GM21576 (cell line): ENCODE measurements around the gene ST6GAL1.
"Not testable (repeated sequence)": the region's sequence is repeated elsewhere in the genome, so short reads cannot be mapped to it uniquely, and the experiment has no call there.

ENCODE experiments used
- ATAC-seq: cut with Tn5 transposase; IDR thresholded peaks from one replicate; pipeline ENCODE4 v1.9.1; 2021; ENCODE audit warnings: mild to moderate bottlenecking, moderate library complexity; ENCODE audit not compliant: unreplicated experiment

The ST6GAL1 gene

DNA sequence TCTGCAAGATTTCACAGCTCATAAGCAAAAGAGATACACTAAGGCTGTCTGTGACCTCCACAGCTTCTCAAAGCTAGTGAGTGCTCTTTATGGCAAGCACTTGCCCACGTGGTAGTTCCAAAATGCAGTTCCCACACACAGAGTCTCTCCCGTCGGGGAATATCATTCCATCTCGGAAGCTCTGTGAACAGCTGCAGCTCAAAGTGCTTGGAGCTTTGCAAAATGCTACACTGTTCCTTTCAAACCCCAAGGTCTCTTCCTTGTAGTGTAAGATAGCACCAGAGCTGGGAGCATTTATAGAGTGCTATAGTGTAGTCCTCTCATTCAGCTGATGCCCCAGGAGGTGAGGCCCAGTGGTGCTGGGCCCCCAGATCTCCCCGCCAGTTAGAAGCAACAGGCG is 36.1 kb downstream of the ST6GAL1 start:
- ATAC-seq = no peak

DNA sequence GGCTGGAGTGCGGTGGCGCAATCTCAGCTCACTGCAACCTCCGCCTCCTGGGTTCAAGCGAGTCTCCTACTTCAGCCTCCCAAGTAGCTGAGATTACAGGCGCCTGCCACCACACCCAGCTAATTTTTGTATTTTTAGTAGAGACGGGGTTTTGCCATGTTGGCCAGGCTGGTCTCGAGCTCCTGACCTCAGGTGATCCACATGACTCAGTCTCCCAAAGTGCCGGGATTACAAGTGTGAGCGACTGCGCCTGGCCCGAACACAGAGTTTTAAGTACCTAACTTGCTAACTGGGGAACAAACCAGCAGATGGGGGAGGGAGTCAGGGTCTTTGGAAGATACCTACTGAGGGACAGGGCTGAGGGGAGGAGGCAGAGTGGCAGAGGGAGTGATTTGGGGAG is 36.9 kb downstream of the ST6GAL1 start:
- not testable (repeated sequence) for ATAC-seq

DNA sequence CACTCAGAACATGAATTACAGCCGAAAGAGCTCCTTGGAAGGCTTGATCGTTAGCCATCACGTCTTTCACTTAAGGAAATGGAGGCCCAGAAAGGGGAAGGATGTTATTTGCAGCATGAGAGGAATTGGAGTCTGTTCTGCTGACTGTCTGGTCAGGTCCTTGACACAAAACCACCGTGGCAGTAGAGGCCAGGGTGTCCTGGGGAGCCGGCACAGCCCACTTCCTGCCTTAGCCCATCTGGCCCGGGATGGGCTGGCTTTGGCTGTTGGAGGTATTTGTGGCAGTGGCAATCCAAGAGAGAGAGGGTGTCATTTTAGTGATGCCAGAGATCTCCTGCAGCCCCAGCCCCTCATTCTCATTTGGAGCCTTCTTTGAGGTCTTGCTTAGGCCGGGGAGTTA is 37.4 kb downstream of the ST6GAL1 start:
- no peak for ATAC-seq

DNA sequence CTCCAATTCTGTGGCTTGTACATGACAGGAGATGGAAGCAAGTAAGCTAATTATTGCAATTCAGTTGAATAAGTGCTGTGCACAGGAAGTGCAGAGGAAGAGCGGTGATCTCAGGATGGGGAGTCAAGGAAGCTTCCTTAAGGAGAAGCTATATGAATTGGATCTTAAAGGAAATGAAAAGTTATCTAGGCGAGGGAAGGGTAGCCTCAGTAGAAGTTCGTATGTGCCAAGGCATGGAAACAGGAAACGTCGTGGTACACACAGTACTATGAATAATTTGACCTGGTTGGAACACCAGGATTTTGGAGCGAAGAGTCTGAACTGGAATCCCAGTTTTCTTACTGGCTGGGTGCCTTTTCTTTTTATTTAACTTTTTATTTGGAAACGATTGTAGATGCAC is 39.3 kb downstream of the ST6GAL1 start:
- ATAC-seq = no peak

DNA sequence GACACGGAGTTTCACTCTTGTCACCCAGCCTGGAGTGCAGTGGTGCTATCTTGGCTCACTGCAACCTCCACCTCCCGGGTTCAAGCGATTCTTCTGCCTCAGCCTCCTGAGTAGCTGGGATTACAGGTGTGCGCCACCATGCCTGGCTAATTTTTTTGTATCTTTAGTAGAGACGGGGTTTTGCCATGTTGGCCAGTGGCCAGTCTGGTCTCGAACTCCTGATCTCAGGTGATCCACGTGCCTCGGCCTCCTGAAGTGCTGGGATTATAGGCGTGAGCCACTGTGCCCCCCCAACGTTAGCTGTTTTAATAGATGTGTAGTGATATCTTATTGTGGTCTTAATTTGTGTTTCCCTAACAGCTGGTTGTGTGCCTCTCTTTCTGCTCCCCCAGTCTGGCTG is 40.8 kb downstream of the ST6GAL1 start:
- ATAC-seq = not testable (repeated sequence)

DNA sequence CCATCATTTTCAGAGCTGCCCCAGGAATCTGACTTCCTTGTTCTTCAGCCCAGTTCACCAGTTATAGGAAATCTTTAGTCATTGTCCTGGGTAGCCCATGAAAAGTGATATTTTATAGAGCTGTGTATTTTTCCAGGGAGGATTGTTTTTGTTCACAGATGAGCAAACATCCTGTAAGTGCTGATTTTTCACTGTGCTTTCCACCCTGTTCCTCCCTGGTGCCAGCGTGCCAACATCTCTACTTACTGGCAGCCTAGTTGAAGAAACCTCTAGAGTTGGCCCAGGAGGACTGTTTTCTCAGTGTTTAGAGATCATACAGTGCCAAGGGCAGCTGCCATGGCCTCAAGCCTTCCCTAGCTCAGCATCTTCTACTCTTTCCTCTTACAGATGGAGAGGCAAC is 41.3 kb downstream of the ST6GAL1 start:
- no peak for ATAC-seq

DNA sequence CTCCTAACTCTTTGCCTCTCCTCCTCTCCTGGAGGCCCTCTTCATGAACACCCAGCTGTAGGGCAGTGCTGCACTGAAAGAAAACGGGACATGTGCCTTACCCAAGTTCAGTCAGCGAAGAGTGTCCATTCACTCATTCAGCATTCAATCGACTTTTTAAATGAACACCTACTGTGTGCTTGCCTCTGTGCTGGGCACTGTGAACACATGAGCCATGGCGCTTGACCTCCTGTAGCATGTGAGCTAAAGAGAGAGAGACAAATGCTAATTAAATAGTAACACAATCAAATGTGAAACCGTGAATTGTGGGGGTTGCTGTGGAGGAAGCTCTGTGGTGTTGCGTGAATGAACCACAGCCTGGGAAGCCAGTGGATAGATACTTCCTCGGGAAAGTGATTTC is 43.4 kb downstream of the ST6GAL1 start:
- ATAC-seq = no peak

DNA sequence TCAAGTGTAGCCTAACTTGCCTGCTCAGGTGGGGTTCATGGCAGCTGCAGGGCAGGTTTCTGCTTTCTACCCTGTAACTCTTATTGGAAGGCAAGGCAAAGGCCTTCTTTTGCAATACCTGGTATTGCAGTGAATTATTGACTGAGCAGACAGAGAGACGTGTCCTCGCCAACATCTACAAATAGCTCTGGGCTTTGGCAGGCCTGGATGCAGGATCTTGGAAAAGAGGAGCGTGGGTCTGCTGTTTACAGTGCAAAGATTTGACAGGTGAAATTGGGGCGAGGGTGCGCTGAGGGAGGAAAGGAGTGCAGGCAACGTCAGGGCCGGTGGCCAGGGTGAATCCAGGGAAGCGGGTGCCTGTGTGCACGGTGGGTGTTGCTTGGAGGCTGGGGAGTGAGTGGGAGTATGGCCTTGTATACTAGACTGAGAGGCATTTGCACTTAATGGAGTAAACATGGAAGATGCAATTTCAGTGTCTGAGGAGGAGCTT is 44.5 kb downstream of the ST6GAL1 start:
- no peak for ATAC-seq

DNA sequence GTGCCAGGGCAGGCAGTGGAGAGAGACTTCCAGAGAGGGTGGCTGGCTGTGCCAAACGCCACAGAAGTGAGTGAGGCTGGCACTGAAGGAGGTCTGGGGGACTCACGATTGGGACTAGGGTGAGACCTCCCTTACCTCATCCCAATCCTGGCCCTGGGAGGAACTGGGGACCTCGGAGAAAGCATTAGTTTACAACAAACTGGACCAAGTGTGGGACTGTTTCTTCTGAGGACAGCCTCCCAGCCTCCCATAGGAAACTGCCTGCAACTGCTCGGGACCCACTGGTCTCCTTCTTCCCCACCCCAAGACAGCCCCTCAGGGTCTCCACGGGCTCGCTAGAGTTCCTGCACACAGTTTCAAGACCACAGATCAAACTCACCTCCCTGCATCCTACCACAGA is 45.4 kb downstream of the ST6GAL1 start:
- ATAC-seq = no peak

DNA sequence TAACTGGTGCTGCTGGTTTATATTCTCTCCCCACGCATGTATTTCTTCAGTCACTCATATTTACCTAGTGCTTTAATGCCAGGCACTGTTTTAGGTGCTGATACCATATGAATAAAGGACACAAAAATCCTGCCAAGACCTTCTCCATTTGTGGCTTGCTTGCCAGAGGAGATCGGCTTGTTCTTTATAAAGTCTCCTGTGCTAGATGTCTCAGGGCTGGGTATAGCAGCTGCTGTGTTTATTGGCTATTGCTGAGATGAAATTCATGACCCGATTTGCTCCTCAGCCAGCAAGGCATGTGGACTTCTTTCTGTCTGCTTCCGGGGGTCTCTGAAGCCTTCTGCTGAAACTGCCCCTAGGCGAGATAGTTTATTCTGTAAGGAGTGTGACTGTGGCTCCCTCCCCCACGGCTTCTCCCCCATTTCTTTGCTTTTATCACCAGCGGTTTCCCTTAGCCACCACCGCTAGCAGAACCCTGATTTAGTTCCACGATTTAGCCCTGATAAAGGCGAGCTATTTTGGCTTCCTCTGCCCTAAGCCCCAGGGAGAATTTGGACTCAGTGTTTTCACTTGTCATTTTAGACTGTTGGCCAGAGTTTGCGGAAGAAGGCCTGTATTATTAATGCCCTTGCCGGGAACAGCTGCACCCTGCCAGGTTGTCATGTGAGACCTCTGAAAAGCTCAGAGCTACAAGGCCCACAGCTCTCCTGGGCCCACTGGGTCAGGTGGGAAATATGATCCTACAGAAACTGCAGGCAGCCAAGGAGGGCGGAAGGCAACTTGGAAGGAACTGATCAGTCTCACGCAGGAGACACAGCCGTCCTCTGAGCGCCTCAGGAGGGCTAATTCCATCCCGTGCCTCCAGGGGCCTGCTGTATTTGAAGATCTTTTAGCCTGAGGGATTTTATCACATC is 46.8 kb downstream of the ST6GAL1 start:
- ATAC-seq = no peak

DNA sequence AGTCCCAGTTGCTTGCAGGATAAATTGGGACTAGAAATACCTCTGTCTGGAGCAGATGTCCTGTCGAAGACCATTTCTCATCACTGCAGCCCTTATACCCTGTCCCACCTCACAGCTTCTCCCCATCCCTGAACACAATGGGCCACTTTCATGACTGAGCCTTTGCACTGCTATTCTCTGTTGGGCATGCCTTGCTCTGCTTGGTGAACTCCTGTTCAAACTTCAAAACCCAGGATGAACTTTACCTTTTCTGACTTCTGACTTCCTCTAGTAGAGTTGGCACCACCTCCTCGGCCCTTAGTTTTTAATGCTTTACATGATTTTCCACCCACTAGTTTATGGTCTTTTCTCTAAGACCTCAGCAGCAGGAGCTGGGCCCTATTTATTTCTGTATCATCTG is 48.4 kb downstream of the ST6GAL1 start:
- no peak for ATAC-seq

DNA sequence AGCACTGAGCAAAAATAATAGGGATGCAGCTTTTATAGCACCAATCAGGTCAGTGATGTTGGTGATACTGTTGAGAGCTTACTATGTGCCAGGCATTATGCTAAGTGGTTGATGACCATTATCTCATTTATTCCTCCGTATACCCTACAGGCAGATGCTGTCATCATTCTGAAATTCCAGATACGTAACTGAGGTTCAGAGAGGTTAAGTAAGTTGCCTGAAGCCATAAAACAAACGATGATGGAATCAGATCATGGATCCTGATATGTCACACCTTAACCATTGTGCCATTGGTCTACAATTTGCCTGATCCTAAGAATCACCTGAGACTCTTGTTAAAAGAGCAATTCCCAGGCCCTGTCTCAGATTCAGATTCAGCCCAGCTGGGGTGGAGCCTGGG is 49.5 kb downstream of the ST6GAL1 start:
- ATAC-seq = no peak

DNA sequence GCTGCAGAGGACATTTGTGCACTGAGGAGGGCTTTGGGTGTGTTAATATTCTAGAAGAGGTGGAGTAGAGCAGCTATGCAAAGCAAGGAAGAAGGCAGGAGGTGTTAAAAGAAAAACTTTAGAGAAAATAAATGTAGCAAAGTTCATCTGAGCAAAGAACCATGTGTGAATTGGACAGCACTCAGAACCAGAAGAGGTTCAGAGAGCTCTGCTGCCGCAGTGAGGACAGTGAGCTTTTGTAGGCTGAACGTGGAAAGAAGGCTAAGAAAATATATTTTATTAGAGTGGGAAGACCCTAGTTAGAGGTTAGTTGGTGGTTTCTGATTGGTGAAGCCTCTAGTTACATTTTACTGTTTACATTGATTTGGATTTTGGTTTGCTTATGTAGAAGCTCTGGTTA is 50.7 kb downstream of the ST6GAL1 start:
- ATAC-seq = no peak

DNA sequence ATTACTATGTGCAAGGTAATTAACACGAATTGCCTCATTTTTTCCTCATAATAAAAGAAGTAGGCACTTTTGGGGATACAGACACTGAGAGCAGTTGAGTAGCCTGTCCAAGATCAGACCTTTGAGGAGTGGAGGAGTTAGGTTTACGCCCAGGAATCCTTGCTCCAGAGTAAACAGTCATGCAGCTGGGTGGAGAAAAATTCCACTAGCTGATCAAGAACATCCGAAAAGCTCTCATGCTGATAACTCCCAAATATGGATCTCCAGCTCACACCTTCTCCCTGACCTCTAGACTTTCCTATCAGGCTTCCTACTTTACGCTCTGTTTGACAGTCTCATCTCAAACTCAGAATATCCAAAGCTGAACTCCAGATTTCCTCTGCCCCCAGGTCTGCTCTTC is 53.3 kb downstream of the ST6GAL1 start:
- no peak for ATAC-seq

DNA sequence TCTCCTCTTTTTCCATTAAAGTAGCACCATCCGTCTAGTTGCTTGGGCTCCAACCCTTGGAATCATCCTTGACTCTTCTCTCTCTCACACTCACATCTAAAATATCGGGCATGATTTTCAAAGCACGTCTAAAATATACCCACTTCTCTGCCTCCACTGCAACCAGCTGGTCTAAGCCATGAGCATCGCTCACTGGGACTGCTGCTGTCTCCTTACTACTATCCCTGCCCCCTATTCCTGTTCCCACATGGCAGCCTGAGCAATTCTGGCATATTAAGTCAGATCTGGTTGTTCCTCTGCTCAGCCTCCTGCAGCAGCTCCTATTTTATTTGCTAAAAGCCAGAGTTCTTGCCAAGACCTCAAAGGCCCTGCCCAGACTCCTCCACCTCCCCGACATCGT is 53.7 kb downstream of the ST6GAL1 start:
- no peak for ATAC-seq

DNA sequence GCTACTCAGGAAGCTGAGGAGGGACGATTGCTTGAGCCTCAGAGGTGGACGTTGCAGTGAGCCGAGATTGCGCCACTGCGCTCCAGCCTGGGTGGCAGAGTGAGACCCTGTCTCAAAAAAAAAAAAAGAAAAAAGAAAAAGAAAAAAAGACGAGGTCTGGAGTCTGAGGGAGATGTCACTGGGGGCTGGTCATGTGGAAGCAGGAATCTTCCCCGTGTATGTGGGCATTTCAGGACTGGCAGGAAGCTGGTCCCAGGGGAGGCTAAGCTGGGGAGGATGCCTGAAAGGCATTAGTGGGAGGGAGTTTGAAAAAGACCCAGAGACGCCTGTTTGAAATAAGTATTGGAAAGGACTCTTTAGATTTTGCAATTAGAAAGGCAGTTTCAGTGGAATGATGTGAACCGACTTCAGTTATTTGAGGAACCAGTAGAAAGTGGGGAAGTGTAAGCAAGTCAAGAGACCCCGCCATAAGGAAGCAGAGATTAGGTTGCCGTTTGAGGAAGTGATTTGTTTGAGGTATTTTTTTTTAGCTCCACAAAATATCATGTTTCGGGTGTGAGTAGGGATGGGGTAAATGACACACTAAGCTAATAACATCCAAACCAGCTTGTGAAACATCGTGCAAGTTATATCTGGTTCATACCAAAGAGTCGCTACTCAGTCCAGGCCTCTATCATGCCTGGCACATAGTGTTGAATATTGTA is 55.5 kb downstream of the ST6GAL1 start:
- peak; percentile 57 for ATAC-seq

DNA sequence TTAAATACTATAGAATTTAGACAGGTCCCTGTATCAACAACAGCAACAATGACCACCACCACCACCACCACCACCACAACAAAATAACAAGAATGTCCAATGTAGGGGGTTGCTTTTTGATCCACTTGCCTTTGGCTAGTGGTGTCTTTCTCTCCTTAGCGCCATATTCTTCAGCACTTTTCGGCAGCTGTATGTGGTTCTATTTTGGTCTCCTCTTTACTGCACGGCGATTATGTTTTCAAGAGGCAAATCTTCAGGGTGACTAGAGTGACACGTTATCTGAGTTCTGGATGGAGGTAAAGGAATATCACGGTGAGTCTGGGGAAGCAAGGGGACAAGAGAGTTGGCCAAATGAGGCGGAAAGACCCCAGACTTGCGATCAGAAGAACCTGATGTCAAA is 56.1 kb downstream of the ST6GAL1 start:
- no peak for ATAC-seq

DNA sequence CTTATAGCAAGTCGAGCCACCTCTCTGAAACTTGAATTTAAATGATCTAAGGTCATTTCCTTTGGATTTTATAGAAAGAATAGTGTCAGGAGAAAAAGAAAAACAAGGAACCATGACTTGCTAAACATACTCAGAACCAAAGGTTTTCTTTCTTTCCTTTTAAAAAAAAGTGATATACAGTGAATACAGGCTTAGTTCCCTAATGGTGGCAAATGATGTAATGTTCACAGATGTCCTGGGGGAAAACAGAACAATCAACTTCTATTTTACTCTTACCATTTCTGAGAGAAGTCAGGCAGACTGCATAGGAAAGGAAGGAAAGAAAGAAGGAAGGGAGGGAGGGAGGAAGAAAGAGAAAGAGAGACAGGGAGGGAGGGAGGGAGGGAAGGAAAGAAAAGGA is 56.5 kb downstream of the ST6GAL1 start:
- ATAC-seq = no peak

DNA sequence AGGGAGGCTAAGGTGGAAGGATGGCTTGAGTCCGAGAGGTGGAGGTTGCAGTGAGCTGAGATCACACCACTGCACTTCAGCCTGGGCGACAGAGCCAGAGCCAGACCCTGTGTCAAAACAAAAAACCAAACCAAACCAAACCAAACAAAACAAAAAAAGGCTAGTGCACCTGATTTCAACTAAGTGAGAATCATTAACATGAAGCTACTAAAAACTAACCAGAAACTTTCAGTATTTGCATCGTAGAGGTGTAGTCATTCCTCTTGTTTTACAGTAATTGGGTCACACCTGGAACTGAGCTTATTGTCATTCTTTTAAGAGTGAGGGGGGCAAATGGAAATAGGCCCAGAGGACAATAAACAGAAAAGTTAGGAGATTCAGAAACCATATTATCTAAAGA is 58.5 kb downstream of the ST6GAL1 start:
- peak; percentile 74 for ATAC-seq

DNA sequence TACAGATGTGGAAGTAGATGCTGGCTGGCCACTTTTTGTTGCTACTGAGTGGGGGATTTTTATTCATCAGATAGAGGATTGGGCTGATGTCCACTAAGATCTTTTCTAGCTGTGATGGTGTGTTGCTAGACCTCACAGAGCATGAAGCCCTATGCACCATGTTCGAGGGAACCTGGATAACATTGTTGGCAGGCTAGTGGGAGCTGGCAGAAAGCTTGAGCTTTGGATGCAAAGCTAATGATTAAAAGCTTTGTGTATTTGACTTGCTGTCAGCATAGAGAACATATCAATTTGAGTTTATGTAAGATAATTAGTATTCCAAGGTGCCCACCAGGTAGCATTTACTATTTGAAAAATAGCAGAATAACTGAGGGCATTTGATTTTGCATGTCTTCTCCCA is 59.1 kb downstream of the ST6GAL1 start:
- ATAC-seq = no peak

DNA sequence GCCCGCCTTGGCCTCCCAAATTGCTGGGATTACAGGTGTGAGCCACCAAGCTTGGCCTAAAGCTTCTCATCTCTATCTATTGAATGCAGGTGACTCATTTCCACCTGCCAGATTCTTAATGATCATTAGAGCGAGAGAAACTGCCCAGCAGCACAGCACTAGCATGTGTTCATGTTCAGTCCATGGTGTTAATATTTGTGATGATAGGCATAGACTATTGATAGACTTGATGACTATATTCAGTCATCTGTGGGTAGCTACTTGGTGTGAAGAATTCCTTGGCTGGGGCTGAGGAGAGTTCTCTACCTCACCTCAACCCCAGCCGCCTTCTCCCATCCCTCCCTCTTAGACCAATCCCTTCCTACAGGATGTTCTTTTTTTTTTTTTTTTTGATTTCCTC is 60.0 kb downstream of the ST6GAL1 start:
- ATAC-seq = no peak

DNA sequence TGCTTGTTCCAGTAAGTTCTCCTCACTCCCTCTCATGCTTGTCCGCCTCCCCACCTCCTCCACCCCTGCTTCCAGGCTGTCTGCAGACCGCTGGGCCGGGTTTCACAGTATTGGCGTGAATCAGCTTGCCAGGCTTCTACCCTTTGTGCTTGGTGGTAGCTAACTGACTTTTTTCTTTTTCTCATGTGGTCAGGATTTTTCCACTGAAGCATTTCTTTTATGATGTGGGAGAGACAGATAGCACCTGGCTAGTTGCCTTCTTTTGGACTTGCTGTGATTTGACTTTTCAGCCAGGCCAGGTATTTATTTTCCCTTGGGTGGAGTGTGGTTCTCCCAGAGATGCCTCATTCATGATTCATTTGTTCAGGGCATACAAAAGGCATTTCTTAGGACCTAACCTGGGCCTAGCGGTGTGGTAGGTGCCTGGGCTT is 60.6 kb downstream of the ST6GAL1 start:
- ATAC-seq = no peak
